ENCODE results near the gene GJB4. TPM values are rescaled to one million over a fixed set of nuclear protein-coding genes. Genes with fewer than 3 reads are reported as not detected.
A peak's percentile ranks its signal among the peaks of the same experiment; 100 is the strongest.

GJB4 gene
- total and polyA plus RNA-seq, 12 donors, result not detected

DNA sequence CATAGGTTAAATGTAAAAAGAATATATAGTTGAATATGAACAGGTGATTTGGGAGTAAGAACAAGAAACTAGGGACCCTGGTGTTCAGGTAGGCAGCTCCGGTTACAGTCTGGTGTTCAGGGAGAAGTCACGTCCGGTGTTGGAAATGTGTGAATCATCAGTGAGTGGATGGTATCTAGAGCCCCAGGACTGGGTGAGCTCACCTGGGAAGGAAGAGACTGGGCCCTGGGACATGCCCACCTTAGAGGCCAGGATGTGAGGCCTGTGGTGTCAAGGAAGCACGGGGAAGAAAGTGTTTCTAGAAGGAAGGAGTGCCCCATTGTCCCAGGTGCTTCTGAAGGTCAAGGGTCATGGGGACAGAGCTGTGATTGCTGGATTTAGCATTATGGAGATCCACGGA lies 20.0 kb downstream of the GJB4 start:
- DNase-seq (no peak), ATAC-seq (no peak)
- Histone ChIP-seq H3K36me3 (no peaks in the 10 kb centered on the region), H3K9me3 (no peaks in the 10 kb centered on the region), H3K27ac (no peak overlapping the region), H3K27me3 (peaks cover 18 to 83% (median 62%) of the 10 kb centered on the region in 7 donors), H3K4me3 (no peak overlapping the region), H3K4me1 (peaks cover 0 to 16% (median 11%) of the 10 kb centered on the region in 9 donors)
- TF ChIP-seq, protein P1, sequence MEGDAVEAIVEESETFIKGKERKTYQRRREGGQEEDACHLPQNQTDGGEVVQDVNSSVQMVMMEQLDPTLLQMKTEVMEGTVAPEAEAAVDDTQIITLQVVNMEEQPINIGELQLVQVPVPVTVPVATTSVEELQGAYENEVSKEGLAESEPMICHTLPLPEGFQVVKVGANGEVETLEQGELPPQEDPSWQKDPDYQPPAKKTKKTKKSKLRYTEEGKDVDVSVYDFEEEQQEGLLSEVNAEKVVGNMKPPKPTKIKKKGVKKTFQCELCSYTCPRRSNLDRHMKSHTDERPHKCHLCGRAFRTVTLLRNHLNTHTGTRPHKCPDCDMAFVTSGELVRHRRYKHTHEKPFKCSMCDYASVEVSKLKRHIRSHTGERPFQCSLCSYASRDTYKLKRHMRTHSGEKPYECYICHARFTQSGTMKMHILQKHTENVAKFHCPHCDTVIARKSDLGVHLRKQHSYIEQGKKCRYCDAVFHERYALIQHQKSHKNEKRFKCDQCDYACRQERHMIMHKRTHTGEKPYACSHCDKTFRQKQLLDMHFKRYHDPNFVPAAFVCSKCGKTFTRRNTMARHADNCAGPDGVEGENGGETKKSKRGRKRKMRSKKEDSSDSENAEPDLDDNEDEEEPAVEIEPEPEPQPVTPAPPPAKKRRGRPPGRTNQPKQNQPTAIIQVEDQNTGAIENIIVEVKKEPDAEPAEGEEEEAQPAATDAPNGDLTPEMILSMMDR (IDR thresholded peaks at IDR 0.05), result no peak
- intact Hi-C loops (cut with DNase I), result no loop called here
- WGBS, 2 donors, result 75 to 78% methylated on average over 5 of the region's 5 CpGs

DNA sequence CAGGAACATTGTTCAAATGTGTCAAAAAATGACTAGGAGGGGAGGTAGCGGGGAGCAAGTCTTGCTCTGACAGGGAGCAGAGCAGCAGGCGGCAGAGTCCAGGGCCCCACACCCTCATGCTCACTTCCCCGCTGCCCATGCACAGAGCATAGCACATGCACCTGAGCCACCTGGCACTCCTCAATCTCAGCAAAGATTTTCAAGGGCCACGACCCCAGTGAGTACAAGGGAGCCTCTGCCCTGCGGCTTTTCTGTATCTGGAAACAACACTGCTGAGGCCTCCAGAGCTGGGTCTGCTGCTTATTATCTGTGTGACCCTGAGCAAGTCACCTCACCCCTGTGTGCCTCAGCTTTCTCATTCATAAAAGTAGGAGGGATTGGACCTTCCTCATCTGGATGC lies 20.4 kb downstream of the GJB4 start:
- peaks cover 18 to 79% (median 62%) of the 10 kb centered on the region in 7 donors for H3K27me3 ChIP-seq
- no peak overlapping the region for H3K27ac ChIP-seq
- 83 to 87% methylated on average over 5 of the region's 5 CpGs for WGBS, 2 donors
- H3K4me1 ChIP-seq, result peaks cover 0 to 16% (median 11%) of the 10 kb centered on the region in 9 donors
- no peaks in the 10 kb centered on the region for H3K9me3 ChIP-seq
- TF ChIP-seq, protein P1 (IDR thresholded peaks at IDR 0.05), result no peak
- no peaks in the 10 kb centered on the region for H3K36me3 ChIP-seq
- no peak overlapping the region for H3K4me3 ChIP-seq
- intact Hi-C loops (cut with DNase I), result no loop called here
- DNase-seq (no peak), ATAC-seq (no peak)

DNA sequence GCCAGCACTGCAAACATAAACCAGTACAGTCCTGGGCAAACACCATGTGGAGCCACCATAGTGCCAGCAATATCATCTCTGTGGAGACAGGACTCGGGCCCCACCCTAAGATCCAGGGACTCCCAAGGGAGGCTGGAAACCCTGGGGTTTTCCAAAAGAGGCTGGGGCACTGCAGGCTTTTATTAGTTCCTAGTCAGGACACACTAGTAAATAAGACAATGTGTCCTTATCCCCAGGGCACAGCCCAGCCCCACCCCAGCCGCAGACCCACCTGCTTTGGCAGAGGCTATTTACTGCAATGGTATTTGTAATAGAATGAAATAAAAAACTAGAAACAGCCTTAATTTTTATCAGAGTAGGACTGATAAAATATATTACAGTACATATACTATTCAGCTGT lies 21.0 kb downstream of the GJB4 start:
- DNase-seq (no peak), ATAC-seq (no peak)
- intact Hi-C loops (cut with DNase I), result no loop called here
- TF ChIP-seq, protein P1 (IDR thresholded peaks at IDR 0.05), result no peak
- WGBS, 2 donors, result 82 to 87% methylated on average over 2 of the region's 2 CpGs
- Histone ChIP-seq H3K27me3 (peaks cover 18 to 73% (median 62%) of the 10 kb centered on the region in 7 donors), H3K36me3 (no peaks in the 10 kb centered on the region), H3K4me1 (peaks cover 0 to 16% (median 11%) of the 10 kb centered on the region in 9 donors), H3K27ac (no peak overlapping the region), H3K4me3 (peak overlapping the region in 1 of 10 donors; percentile 16), H3K9me3 (no peaks in the 10 kb centered on the region)

DNA sequence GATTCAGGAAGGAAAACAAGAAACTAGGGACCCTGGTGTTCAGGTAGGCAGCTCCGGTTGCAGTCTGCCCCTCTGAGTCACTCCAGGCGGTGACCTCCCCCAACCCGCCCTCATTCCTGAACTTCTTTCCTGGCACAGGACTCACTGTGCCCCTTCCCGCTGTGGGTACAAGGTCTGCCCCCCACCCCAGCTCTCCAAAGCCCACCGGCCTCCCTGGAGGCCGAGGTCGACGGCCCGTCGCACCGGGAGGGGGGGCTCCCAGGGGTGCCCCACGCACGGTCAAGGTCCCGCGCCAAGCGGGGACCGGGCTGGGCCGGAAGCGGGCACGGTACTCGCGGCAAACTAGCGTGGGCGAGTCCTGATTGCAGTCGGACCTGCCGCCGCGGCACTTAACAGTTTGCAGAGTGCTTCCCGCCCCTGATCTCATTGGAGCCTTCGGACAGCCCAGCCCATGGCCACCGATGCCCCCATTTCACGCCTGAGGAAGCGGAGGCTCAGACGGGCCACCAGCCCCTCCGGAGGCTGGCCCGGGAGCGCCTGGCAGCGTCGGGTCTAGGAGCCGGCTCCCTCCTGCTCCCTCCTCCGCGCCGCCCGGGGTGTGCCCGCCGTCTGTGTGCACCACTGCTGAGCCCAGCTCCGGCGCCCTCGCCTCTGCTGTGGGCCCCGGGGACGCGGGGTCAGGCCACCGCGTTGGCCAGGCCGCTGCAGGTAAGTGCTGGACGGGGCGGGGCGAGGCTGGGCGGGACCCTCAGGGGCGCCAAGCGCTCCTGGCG lies 21.7 kb downstream of the GJB4 start, which contains the start of gene GJB3:
TSS of gene GJB3 (plus strand) at position 144 of the 773 bp plus-strand sequence. CDS start 3,549 bp downstream, outside the sequence.
- DNase-seq (no peak), ATAC-seq (peak in 3 of 8 donors; percentile 26 to 54 (median 32))
- H3K36me3 ChIP-seq, result no peaks in the 10 kb centered on the region
- H3K4me3 ChIP-seq, result peak within 1 kb of the TSS in 9 of 10 donors; percentile 2 to 43 (median 22)
- TF ChIP-seq, protein P1 (IDR thresholded peaks at IDR 0.05), result no peak
- WGBS, 2 donors, result 2% methylated on average over 60 to 62 of the region's 62 CpGs
- no peaks in the 10 kb centered on the region for H3K9me3 ChIP-seq
- peaks cover 18 to 67% (median 56%) of the 10 kb centered on the region in 7 donors for H3K27me3 ChIP-seq
- intact Hi-C loops (cut with DNase I), result no loop called here
- peaks cover 0 to 16% (median 11%) of the 10 kb centered on the region in 9 donors for H3K4me1 ChIP-seq
- no peak within 1 kb of the TSS for H3K27ac ChIP-seq

Data from heart right ventricle (tissue), 16 donors.